Smooth muscle cell (in vitro differentiated cells): ENCODE results near the gene XPO4. TPM values are rescaled to one million over a fixed set of nuclear protein-coding genes. Genes with fewer than 3 reads are reported as not detected.

ENCODE experiments used
- DNase-seq: peaks from one replicate; lab custom pipeline; 2025; ENCODE audit not compliant: unreplicated experiment; lab: John Stamatoyannopoulos, UW
- H2AFZ ChIP-seq: fragments of 200-600 bp; sonication (generic); 2 replicates; pipeline ENCODE4 v1.6.0; 2016; ENCODE audit warnings: antibody characterized with exemption, low read depth, mild to moderate bottlenecking
- H3F3A ChIP-seq: fragments of 200-600 bp; sonication (generic); 2 replicates; pipeline ENCODE4 v1.6.0; 2017; ENCODE audit warnings: antibody characterized with exemption, low read depth
- H3K27ac ChIP-seq: fragments of 200-600 bp; sonication (generic); 2 replicates; pipeline ENCODE4 v1.5.1; 2016; ENCODE audit warnings: low read depth, mild to moderate bottlenecking
- H3K27me3 ChIP-seq: fragments of 200-600 bp; sonication (generic); 2 replicates; pipeline ENCODE4 v1.6.1; 2016; ENCODE audit warnings: low read depth, mild to moderate bottlenecking
- H3K36me3 ChIP-seq: fragments of 200-600 bp; sonication (generic); 2 replicates; pipeline ENCODE4 v1.5.1; 2016; ENCODE audit warnings: low read depth
- H3K4me1 ChIP-seq: fragments of 200-600 bp; sonication (generic); 2 replicates; pipeline ENCODE4 v1.5.1; 2016; ENCODE audit warnings: low read depth
- H3K4me2 ChIP-seq: fragments of 200-600 bp; sonication (generic); 2 replicates; pipeline ENCODE4 v1.6.0; 2016; ENCODE audit warnings: mild to moderate bottlenecking
- H3K4me3 ChIP-seq: fragments of 200-600 bp; sonication (generic); 2 replicates; pipeline ENCODE4 v1.5.1; 2016; ENCODE audit warnings: mild to moderate bottlenecking
- H3K79me2 ChIP-seq: fragments of 200-600 bp; sonication (generic); 2 replicates; pipeline ENCODE4 v1.6.0; 2016; ENCODE audit warnings: low read depth, mild to moderate bottlenecking
- H3K9ac ChIP-seq: fragments of 200-600 bp; sonication (generic); 2 replicates; pipeline ENCODE4 v1.6.0; 2016; ENCODE audit warnings: low read depth
- H3K9me3 ChIP-seq: fragments of 200-600 bp; sonication (generic); replicated peaks from 2 replicates; pipeline ENCODE4 v1.5.1; 2016; ENCODE audit warnings: low read depth
- H4K20me1 ChIP-seq: fragments of 200-600 bp; sonication (generic); 2 replicates; pipeline ENCODE4 v1.6.0; 2016; ENCODE audit warnings: low read depth
- WGBS: methylation state at CpG from one replicate; pipeline ENCODE4 v1.1.7; 2016; ENCODE audit warnings: low lambda C conversion rate; 5-methylcytosine and 5-hydroxymethylcytosine counted together
- polyA plus RNA-seq: library from polyadenylated mRNA; unstranded; fragments of >200 nt; fragmentation: Nextera tagmentation; extraction: Ambion mirVana; gene quantifications from 2 replicates; pipeline ENCODE4 v1.2.1, GENCODE V29; 2016
- total RNA-seq: library from RNA; depleted of rRNA; stranded (reverse); fragments of >200 nt; gene quantifications from 2 replicates; pipeline ENCODE4 v1.2.3, GENCODE V29; 2014
- TF ChIP-seq, protein P1 (sequence below): fragments of 200-600 bp; sonication (generic); IDR thresholded peaks from 2 replicates; pipeline ENCODE4 v1.5.1; 2017; ENCODE audit warnings: borderline replicate concordance, mild to moderate bottlenecking, antibody characterized with exemption; ENCODE audit not compliant: insufficient read depth, poor library complexity, severe bottlenecking

The XPO4 gene
- total and polyA plus RNA-seq, 2 experiments from 2014 or later, result 3.3 to 16.2 TPM

DNA sequence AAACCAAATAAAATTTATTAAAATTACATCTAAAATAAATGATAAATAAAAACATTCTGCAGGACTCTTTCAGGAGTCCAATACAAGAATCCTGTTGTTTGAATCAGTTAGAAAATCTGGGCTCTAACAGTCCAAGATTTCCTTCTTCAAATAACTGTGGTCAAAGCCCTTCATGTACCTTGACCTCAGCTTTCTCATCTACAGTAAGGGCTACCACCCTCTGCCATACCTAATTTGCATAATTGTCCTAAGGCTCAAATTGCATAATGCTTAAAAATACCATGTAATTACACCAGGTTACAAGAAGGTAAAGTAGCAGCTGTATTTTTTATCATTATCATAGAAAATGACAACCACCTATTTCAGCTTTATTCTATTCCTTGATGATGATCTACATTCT lies 54.3 kb downstream of the XPO4 start:
- peaks cover 11% of the 10 kb centered on the region for H4K20me1 ChIP-seq
- no peak overlapping the region for H3K4me2 ChIP-seq
- no peak overlapping the region for H3K9ac ChIP-seq
- no peak for DNase-seq
- H3K4me1 ChIP-seq, result peaks cover 5% of the 10 kb centered on the region
- no peaks in the 10 kb centered on the region for H3K36me3 ChIP-seq
- H3K27ac ChIP-seq, result no peak overlapping the region
- TF ChIP-seq, protein P1, sequence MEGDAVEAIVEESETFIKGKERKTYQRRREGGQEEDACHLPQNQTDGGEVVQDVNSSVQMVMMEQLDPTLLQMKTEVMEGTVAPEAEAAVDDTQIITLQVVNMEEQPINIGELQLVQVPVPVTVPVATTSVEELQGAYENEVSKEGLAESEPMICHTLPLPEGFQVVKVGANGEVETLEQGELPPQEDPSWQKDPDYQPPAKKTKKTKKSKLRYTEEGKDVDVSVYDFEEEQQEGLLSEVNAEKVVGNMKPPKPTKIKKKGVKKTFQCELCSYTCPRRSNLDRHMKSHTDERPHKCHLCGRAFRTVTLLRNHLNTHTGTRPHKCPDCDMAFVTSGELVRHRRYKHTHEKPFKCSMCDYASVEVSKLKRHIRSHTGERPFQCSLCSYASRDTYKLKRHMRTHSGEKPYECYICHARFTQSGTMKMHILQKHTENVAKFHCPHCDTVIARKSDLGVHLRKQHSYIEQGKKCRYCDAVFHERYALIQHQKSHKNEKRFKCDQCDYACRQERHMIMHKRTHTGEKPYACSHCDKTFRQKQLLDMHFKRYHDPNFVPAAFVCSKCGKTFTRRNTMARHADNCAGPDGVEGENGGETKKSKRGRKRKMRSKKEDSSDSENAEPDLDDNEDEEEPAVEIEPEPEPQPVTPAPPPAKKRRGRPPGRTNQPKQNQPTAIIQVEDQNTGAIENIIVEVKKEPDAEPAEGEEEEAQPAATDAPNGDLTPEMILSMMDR, result no peak
- peaks cover 7% of the 10 kb centered on the region for H3K79me2 ChIP-seq
- H3K9me3 ChIP-seq, result no peaks in the 10 kb centered on the region
- H3K4me3 ChIP-seq, result no peak overlapping the region
- no peak overlapping the region for H2AFZ ChIP-seq
- H3F3A ChIP-seq, result no peaks in the 10 kb centered on the region
- H3K27me3 ChIP-seq, result no peaks in the 10 kb centered on the region

DNA sequence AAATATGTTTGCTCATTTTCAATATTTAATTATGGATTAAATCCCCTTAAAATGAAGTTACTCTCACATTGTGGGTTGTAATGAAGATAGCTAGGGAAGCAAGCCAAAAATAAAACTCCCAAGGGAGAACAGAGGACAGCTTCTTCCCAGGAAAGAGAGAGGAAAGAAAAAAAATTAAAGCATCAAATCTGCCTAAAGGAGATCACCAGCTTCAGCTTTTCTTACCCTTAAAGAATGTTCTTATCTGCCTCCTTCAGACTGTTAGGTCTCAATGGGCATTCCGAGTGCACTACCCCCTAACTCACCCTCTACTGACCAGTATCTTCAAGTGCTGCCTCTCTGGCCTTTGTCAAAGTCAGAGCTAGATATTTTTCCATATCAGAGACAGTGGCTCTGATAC lies 55.2 kb downstream of the XPO4 start:
- H3F3A ChIP-seq, result no peaks in the 10 kb centered on the region
- H3K79me2 ChIP-seq, result peaks cover 7% of the 10 kb centered on the region
- DNase-seq, result no peak
- H3K36me3 ChIP-seq, result peaks cover 2% of the 10 kb centered on the region
- H3K4me2 ChIP-seq, result peak overlapping the region; percentile 25
- H4K20me1 ChIP-seq, result peaks cover 11% of the 10 kb centered on the region
- H3K27ac ChIP-seq, result no peak overlapping the region
- no peaks in the 10 kb centered on the region for H3K9me3 ChIP-seq
- no peak overlapping the region for H3K4me3 ChIP-seq
- no peak overlapping the region for H3K9ac ChIP-seq
- H3K4me1 ChIP-seq, result peaks cover 5% of the 10 kb centered on the region
- H2AFZ ChIP-seq, result no peak overlapping the region
- WGBS, result 8% methylated on average over 1 of the region's 1 CpG
- H3K27me3 ChIP-seq, result no peaks in the 10 kb centered on the region
- TF ChIP-seq, protein P1, result no peak

DNA sequence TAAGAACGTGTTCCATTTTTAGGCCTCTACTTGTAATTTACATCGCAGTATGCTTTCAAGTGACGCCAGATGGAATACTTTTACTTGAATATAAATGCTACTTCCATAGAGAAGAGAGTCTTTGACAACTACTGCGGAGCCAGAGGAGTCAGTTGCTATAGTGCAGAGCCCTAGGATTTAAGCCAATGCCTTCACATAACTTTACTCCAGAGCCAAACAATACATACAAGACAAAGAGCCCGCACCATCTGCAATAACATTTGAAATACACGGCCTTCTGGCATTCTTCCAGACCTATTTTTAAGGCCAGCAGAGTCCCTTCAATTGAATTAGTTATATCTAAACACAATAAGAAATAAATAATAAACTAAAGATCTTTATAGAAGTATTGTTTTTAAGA lies 59.4 kb downstream of the XPO4 start:
- H3K79me2 ChIP-seq, result peaks cover 7% of the 10 kb centered on the region
- DNase-seq, result no peak
- TF ChIP-seq, protein P1, result no peak
- H4K20me1 ChIP-seq, result peaks cover 7% of the 10 kb centered on the region
- no peaks in the 10 kb centered on the region for H3F3A ChIP-seq
- H3K4me2 ChIP-seq, result no peak overlapping the region
- no peaks in the 10 kb centered on the region for H3K4me1 ChIP-seq
- peaks cover 6% of the 10 kb centered on the region for H3K36me3 ChIP-seq
- no peak overlapping the region for H3K27ac ChIP-seq
- H3K4me3 ChIP-seq, result no peak overlapping the region
- H3K27me3 ChIP-seq, result no peaks in the 10 kb centered on the region
- H2AFZ ChIP-seq, result no peak overlapping the region
- H3K9me3 ChIP-seq, result no peaks in the 10 kb centered on the region
- 76% methylated on average over 6 of the region's 6 CpGs for WGBS
- H3K9ac ChIP-seq, result no peak overlapping the region

DNA sequence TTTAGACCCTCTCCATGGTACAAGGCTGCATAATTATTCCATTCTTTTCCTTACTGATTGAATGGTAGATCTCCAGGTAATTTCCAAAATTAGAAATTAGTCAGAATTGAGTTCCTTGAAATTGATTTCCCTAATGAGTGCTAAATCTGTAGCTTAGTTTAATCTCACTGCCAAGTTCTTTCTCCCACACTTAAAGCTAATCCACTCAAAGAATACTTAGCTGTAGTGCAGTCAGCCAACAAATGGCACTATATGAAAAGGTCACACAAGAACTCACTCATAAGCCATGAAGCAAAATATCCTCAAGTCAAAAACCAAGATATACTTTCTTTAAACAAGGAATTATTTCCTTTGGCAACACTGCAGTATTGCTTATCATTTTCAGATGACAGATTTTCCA lies 62.0 kb downstream of the XPO4 start:
- H3K27me3 ChIP-seq, result no peaks in the 10 kb centered on the region
- no peak overlapping the region for H3K9ac ChIP-seq
- no peak for DNase-seq
- no peaks in the 10 kb centered on the region for H4K20me1 ChIP-seq
- H3K4me3 ChIP-seq, result no peak overlapping the region
- peaks cover 7% of the 10 kb centered on the region for H3K79me2 ChIP-seq
- H3F3A ChIP-seq, result no peaks in the 10 kb centered on the region
- no peaks in the 10 kb centered on the region for H3K9me3 ChIP-seq
- H3K36me3 ChIP-seq, result peaks cover 6% of the 10 kb centered on the region
- TF ChIP-seq, protein P1, result no peak
- H3K4me1 ChIP-seq, result no peaks in the 10 kb centered on the region
- no peak overlapping the region for H3K4me2 ChIP-seq
- no peak overlapping the region for H3K27ac ChIP-seq
- no peak overlapping the region for H2AFZ ChIP-seq
